Measurements from ENCODE around the gene RAB11FIP5.

DNA sequence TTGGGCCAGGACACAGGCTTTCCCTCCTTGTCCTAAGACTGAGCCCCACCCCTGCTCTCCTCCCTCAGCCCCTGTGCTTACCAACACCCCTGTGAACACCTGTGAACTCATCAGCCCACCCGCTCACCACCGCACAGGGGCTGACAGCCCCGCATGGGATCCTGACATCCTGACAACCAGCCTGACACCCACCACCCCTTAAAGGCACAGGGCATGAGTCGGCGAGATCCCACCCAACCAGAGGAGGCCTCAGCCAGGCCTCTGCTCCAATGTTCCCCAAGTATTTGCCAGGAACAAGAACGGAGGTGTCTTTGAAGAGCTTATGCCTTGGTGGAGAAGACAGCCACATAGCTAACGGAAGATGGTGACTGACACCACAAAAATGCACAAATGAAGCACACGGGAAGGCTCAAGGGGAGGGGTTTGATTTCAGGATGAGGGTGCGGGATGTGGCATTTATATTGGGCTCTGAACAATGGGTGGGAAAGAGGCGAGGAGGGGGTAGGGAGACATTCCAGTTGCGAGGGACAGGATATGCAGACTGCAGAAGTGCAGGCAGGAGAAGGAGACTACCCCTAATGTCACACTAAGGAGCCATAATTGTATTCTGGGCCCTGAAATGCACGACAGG, 11.0 kb downstream of the RAB11FIP5 start:
- TF ChIP-seq, protein P1, sequence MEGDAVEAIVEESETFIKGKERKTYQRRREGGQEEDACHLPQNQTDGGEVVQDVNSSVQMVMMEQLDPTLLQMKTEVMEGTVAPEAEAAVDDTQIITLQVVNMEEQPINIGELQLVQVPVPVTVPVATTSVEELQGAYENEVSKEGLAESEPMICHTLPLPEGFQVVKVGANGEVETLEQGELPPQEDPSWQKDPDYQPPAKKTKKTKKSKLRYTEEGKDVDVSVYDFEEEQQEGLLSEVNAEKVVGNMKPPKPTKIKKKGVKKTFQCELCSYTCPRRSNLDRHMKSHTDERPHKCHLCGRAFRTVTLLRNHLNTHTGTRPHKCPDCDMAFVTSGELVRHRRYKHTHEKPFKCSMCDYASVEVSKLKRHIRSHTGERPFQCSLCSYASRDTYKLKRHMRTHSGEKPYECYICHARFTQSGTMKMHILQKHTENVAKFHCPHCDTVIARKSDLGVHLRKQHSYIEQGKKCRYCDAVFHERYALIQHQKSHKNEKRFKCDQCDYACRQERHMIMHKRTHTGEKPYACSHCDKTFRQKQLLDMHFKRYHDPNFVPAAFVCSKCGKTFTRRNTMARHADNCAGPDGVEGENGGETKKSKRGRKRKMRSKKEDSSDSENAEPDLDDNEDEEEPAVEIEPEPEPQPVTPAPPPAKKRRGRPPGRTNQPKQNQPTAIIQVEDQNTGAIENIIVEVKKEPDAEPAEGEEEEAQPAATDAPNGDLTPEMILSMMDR (IDR thresholded peaks at IDR 0.05): no peak
- no peak for TF ChIP-seq POLR2A (IDR thresholded peaks at IDR 0.05)

Measured in stomach (tissue), 4 donors.